Liver (tissue), 3 donors: Measurements from ENCODE around the gene ST3GAL2.

Experiments used
- CTCF ChIP-seq: fragments of 150-350 bp; IDR thresholded peaks from 2 replicates; pipeline ENCODE4 v1.5.1; 2017; ENCODE audit warnings: improper control_type of control experiment, low read depth, low read length; ENCODE audit not compliant: missing input control
- EGR1 ChIP-seq, 2 donors: IDR thresholded peaks; 2 replicates each; pipeline ENCODE4 v1.6.1; 2016 to 2018; ENCODE audit warnings: antibody characterized with exemption in 2 of 2, low read depth in 2 of 2
- REST ChIP-seq: IDR thresholded peaks from 2 replicates; pipeline ENCODE4 v1.6.1; 2016; ENCODE audit warnings: antibody characterized with exemption, mild to moderate bottlenecking
- YY1 ChIP-seq: IDR thresholded peaks from 2 replicates; pipeline ENCODE4 v1.6.1; 2016; ENCODE audit warnings: antibody characterized with exemption, mild to moderate bottlenecking
- donor health status: healthy.
- donor health status: healthy.

DNA sequence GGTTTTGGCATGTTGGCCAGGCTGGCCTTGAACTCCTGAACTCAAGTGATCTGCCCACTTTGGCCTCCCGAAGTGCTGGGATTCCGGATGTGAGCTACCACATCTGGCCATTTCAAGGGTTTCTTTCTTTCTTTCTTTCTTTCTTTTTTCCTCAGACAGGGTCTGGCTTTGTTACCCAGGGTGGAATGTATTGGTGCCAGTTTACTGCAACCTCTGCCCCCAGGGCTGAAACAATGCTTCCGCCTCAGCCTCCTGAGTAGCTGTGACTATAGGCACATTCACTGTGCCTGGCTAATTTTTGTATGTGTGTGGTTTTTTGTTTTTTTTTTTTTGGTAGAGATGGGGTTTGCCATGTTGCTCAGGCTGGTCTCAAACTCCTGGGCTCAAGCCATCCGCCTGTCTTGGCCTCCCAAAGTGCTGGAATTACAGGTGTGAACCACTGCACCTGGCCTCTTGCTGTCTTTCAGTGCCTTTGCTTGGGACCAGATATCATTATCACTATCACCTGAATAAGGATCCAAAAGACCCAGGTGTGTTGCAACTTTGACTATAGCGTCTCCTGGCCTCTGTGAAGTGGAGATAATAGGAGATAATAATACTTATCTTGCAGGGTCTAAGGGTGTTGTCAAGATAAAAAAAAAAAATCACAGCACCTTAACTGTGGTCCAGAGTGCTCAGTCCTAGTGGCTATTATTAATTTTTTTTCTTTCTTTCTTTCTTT lies 18.7 kb upstream of the ST3GAL2 start:
- TF ChIP-seq CTCF (no peak), EGR1 (IDR thresholded peaks at IDR 0.05; ENCODE audit: low read depth in 2 of 2) (no peak), YY1 (no peak), REST (no peak)
